Non-pigmented ciliary epithelial cell (primary cell): ENCODE results near the gene GREM2.

ENCODE experiments used
- DNase-seq: peaks from one replicate; pipeline ENCODE4 v3.0.0-alpha.2; 2010; ENCODE audit warnings: low read depth

The GREM2 gene

DNA sequence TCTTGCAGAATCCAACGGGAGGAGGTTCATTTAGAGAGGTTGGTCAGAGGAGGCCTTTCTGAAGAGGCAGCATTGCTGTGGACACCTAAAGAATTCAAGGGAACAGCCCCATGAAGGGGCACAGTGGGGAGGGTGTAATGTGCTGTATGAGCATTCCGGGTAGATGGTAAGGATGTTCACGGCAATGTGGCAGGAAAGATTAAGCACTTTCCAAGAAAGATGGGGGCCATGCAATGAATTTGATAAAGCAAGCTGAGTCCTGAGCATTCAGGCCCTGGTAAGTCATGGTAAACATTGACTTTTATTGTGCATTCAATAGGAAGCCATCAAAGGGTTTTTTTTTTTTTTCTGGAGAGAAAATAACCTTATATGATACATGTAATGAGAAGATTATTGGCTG is 166.6 kb downstream of the GREM2 start:
- no peak for DNase-seq

DNA sequence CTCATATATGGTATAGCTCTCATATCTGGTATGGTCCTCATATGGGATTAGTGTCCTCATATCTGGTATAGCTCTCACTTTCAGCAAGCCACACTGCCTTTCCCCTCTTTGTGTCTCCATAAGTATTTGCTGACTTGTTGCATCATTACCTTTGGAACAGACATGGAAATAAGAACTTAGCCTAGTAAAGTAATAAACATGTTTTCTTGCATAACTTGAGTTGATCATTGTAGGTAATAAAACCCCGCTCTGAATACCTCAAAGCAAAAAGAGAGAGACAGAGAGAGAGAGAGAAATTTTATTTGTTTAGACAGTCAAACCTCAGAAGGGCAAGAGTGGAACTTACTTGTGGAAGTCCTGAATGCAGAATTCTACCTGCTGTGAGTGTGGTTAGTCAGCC is 170.3 kb downstream of the GREM2 start:
- no peak for DNase-seq
